HG02610 (cell line): Measurements from ENCODE around the gene YPEL3.

Experiments
- ATAC-seq: cut with Tn5 transposase; IDR thresholded peaks from one replicate; pipeline ENCODE4 v1.9.1; 2021; ENCODE audit warnings: mild to moderate bottlenecking, moderate library complexity; ENCODE audit not compliant: unreplicated experiment

The YPEL3 gene

DNA sequence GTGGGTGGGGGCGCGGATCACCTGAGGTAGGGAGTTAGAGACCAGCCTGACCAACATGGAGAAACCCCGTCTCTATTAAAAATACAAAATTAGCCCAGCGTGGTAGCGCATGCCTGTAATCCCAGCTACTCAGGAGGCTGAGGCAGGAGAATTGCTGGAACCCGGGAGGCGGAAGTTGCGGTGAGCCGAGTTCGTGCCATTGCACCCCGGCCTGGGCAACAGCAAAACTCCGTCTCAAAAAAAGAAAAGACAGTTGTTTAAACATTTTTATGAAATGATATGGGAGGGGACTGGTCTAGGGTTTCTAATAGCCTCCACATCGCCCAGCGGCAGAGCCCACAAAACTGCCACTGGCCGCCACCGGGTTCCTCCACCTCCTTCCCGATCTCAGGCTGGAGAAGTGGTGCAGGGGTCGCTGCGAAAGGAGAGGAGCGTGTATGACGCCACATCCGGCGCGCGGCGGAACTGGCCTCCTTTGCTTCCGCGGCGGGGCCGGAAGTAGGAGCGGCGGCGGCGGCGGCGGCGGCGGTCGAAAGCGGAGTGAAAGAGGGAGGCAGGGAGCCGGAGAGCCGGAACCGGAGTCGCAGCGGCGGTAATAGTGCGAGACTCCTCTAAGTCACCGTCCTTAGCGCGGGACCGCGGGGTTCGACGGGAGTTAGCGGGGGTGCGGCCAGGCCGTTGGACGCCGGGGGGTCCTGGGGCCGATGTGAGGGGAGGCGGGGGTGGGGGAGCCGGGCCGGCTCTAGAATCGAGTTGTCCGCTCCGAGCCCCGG, 20.3 kb downstream of the YPEL3 start, which contains the start of gene PPP4C:
Gene PPP4C, plus strand, starts transcription at position 492 of the 773 bp plus-strand sequence. CDS start 384 bp downstream, outside the sequence.
- ATAC-seq, result peak; percentile 81

DNA sequence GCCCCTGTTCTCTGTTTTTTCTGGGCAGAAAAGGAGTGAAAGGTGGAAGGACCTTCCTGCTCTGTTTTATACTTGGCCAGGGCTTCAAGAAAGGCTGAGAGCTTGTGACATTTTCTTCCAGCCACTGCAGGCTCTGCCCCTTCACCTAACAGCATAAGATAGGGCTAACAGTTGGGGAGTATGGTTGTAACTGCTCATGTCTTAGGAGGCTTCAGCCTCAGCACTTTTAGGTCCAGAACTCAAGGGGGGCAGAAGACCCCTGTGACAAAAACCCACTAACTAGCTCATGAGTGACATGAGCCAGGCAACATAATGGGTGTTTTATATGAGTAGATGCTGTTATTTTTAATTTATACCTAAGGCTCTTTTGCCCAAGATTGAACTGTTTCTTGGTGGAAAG, 25.5 kb downstream of the YPEL3 start:
- ATAC-seq, result no peak

DNA sequence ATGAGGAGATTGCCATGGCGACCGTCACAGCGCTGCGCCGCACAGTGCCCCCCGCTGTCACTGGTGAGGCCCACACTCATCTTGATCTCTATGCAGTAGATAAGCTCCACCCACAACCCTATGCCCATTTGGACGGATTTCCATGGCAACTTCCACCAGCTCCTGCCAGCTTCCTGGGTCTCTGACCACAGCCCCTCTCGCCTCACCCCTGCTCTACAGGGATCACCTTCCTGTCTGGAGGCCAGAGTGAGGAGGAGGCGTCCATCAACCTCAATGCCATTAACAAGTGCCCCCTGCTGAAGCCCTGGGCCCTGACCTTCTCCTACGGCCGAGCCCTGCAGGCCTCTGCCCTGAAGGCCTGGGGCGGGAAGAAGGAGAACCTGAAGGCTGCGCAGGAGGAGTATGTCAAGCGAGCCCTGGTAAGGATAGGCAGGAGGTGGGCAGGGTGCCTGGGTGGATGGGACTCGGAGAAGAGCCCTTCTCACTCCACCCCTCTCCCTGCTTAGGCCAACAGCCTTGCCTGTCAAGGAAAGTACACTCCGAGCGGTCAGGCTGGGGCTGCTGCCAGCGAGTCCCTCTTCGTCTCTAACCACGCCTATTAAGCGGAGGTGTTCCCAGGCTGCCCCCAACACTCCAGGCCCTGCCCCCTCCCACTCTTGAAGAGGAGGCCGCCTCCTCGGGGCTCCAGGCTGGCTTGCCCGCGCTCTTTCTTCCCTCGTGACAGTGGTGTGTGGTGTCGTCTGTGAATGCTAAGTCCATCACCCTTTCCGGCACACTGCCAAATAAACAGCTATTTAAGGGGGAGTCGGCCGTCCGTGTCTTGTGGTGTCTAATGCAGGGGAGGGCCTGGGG, 26.2 kb downstream of the YPEL3 start:
- no peak for ATAC-seq

GRCh38 chr16:30068750-30069610, 27.0 kb downstream of the YPEL3 start:
- no peak for ATAC-seq

DNA sequence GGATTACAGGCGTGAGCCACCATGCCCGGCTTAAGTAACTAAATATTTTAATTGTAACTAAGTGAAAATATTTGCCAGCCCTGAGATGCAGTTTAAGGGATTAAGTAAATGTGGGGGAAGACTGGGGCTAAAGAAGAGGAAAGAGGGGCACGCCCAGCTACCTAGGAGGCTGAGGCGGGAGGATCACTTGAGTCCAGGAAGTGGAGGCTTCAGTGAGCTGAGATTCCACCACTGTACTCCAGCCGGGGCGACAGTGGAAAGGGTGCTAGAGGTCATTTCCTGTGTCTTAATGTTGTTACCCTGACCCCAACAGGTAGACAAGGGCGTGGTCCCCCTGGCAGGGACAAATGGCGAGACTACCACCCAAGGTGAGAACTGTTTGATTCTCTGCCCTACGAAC, 27.7 kb downstream of the YPEL3 start:
- ATAC-seq, result no peak

- no peak for ATAC-seq
Observed at GRCh38 chr16:30067584-30067916, 28.5 kb downstream of the YPEL3 start.

DNA sequence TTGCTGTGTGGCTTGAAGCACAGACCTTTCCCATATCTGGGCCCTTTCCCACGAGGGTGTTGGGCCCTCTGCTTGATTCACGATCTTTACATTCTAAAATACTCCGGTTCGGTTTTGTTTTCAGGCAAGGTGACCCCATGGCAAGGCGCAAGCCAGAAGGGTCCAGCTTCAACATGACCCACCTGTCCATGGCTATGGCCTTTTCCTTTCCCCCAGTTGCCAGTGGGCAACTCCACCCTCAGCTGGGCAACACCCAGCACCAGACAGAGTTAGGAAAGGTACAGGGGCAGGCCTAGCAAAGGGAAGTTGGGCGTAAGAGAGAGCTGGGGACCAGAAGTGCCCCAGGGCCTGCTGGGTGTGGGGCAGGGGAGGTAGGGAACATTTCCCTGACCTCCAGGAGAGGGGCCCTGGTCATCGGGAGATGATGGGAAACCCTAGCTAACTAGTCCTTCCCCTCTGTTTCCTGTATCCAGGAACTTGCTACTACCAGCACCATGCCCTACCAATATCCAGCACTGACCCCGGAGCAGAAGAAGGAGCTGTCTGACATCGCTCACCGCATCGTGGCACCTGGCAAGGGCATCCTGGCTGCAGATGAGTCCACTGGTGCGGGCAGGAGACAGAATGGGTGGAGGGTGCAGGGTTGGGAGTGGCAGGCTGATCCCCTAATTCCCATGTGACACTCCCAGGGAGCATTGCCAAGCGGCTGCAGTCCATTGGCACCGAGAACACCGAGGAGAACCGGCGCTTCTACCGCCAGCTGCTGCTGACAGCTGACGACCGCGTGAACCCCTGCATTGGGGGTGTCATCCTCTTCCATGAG, 29.0 kb downstream of the YPEL3 start:
- ATAC-seq, result no peak

DNA sequence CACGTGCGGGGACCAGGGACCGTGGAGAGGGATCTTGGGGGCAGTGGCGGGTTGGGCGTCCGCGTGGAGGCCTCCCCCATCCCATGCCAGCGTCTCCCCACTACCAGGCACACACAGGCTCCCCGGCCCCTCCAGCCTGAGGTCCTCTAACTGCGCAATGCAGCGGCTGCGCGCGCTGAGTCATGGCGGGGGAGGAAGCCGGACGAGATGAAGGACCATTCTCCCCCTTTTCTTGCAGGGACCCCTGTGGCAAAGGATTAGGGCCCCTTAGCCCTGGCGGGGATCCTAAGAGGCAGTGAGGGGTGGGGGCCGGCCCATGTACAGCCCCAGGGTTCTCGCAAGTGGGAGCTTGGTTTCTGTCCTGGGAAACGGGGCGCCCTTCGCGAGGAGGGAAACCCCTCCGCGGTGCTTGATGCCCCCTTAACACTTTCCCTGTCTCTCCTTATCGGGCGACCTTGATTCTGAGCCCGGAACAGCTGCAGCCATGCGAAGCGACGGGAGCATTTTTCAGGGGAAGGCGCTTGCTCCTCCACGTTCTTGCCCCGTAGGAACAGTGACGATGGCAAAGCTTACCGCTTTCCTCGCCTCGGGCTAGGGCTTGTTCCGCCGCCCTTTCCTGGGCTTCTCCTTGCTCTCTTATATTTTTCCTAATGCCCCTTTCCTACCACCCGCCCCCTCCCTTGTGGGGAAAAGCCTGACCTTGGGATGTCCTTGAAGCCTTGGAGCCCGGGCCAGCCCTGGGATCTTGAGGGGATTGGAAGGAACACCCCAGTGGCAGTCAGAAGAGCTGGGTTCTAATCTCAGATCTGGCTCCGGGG, 29.9 kb downstream of the YPEL3 start:
- no peak for ATAC-seq

DNA sequence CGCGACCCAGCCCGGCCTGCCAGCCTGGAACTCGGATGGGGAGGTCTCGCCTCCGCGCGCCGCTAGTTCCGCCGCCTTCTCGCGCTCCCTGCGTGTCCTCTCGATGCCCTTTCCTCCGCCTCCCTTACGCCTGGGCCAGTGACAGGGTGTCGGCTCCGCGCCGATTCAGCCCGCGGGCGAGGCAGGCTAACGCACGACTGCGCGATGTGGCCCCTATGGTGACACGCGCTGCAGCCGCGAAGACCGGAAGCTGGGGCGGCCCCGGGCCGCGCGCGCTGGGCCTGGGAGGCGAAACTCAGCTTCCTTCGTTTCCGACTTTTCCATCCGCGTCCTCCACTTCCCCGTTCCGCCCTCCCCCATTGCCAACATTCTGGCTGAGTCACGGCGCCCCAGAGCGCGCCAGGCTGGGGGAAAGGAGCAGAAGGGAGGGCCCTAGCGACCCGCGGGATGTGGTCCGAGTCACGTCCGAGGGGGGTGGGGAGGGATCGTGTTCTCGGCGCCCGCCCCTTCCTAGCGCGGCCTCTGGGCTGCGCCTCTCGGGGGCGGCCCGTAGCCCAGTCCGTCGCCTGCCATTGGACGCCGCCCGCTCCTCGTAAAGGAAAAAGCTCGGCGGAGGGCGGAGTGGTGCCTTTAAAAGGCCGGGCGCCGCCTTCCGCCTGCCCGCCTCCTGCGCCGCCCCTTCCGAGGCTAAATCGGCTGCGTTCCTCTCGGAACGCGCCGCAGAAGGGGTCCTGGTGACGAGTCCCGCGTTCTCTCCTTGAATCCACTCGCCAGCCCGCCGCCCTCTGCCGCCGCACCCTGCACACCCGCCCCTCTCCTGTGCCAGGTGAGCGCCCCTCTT, 30.7 kb downstream of the YPEL3 start, which contains the start of gene ALDOA:
Gene ALDOA, plus strand, starts transcription at position 659 of the 841 bp plus-strand sequence. CDS start 1,138 bp downstream, outside the sequence.
- ATAC-seq, result peak; percentile 83

- peak; percentile 2 for ATAC-seq
Observed at GRCh38 chr16:30064729-30065101, 31.3 kb downstream of the YPEL3 start.

GRCh38 chr16:30063893-30064728, 31.9 kb downstream of the YPEL3 start:
- peak; percentile 27 for ATAC-seq

GRCh38 chr16:30063278-30063892, 32.6 kb downstream of the YPEL3 start:
- no peak for ATAC-seq

DNA sequence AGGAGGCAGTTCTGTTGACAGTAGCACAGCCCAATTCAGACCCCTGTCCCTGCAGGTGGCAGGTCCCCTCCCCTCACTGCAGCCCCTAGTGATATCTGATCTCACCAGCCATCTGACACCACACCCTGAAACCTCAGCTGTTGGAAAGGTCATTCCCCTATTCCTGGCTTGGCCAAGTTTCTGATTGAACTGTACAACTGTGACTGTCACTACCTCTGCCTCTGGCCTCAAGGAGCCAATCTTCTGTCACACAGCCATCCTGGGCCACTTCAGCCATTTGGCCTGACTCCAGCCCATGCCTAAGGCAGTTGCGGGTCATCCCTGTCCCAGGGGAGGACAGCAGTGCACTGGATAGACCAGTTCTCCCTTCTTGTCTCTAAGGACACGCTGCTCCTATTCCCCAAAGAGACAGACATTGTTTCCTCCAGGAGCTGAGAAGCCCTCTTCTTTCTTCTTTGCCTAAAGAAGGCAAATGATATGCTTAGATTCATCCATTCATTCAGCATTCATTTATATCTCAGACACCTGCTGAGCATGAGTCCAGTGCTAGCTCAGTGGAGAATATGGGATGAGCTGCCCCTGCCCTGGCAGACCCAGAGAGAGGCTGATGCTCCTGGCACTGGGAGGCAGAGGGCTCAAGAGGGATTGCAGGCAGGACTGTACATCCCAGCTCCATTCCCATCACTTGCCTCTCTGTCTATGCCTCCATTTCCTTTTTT, 35.0 kb downstream of the YPEL3 start:
- no peak for ATAC-seq

GRCh38 chr16:30060346-30060745, 35.7 kb downstream of the YPEL3 start:
- no peak for ATAC-seq

GRCh38 chr16:30054959-30055553, 41.0 kb downstream of the YPEL3 start:
- ATAC-seq, result no peak

GRCh38 chr16:30054451-30054850, 41.6 kb downstream of the YPEL3 start:
- no peak for ATAC-seq
